Pancreas (tissue), 10 donors: ENCODE data around the gene TIMM22. TPM values are rescaled to one million over a fixed set of nuclear protein-coding genes. Genes with fewer than 3 reads are reported as not detected.
A peak's percentile ranks its signal among the peaks of the same experiment; 100 is the strongest.

Source experiments
- ATAC-seq, 4 donors: fragments of 200-7000 bp; cut with Tn5 transposase; one replicate each; pipeline versions ENCODE4 v1.8.0 to v1.9.1; 2020; ENCODE audit warnings: mild to moderate bottlenecking in 4 of 4, moderate library complexity in 4 of 4
- DNase-seq, 6 donors: peaks; one replicate each; pipeline ENCODE4 v3.0.0-alpha.2; 2020
- FAIRE-seq: peaks from 2 replicates; lab custom pipeline; 2012; peaks lifted over from hg19 to GRCh38; lab: Jason Lieb, UNC
- H3K27ac ChIP-seq, 4 donors: fragments of 200-600 bp; sonication (generic); 1 replicate in 3 of 4; 2 replicates in 1 of 4; pipeline versions ENCODE4 v1.5.0 to v1.8.0; 2020
- H3K27me3 ChIP-seq, 4 donors: fragments of 200-600 bp; one replicate each; pipeline ENCODE4 v1.8.0; 2021
- H3K36me3 ChIP-seq, 3 donors: fragments of 200-600 bp; sonication (generic) in 1 of 3; one replicate each; pipeline versions ENCODE4 v1.5.0 to v1.8.0; 2020 to 2021
- H3K4me1 ChIP-seq, 3 donors: fragments of 200-600 bp; one replicate each; pipeline ENCODE4 v1.8.0; 2021
- H3K4me3 ChIP-seq, 4 donors: fragments of 200-600 bp; sonication (generic) in 2 of 4; one replicate each; pipeline versions ENCODE4 v1.5.0 to v1.8.0; 2020 to 2021
- H3K9me3 ChIP-seq, 4 donors: fragments of 200-600 bp; one replicate each; pipeline ENCODE4 v1.8.0; 2021
- CTCF ChIP-seq, 4 donors: fragments of 200-600 bp; sonication (generic) in 3 of 4; IDR thresholded peaks; one replicate each; pipeline versions ENCODE4 v1.5.0 to v1.8.0; 2021; ENCODE audit warnings: antibody characterized with exemption in 4 of 4
- WGBS, 2 donors: extraction: QIAGEN DNeasy Blood & Tissue Kit; methylation state at CpG; one replicate each; pipeline ENCODE4 v1.1.7; 2013; 5-methylcytosine and 5-hydroxymethylcytosine counted together
- intact Hi-C, 3 donors: fragments of 100-400 bp; cut with DNase I; formaldehyde crosslinking; loops; one replicate each; pipeline versions ENCODE4 v1.11.1 to v1.14.2; 2022
- polyA plus RNA-seq, 2 donors: library from polyadenylated mRNA; stranded (reverse); fragments of 200-250 nt; gene quantifications; one replicate each; pipeline ENCODE4 v1.2.3, GENCODE V29; 2013
- total RNA-seq, 6 donors: library from RNA; stranded (reverse); fragmentation: NEBNext Ultra II Directional in 4 of 6; extraction: Animal tissue kit (Norgen Biotek cat#: 25700) in 4 of 6; gene quantifications; one replicate each; pipeline versions ENCODE4 v1.2.1 to v1.2.4, GENCODE V29; 2021 to 2023
- donor health status: healthy with polysubstance abuse.
- donor health status: DM: no; HTN: no; CAD: no; lungs with moderate emphysema.
- donor health status: DM: no; HTN: no; CAD: no.
- donor health status: control.
- donor health status: control.
- donor health status: Bipolar disorder and iron deficiency.
- donor health status: DM: yes; HTN: yes; CAD: no.
- donor health status: DM: no; HTN: no; CAD: no.
- donor health status: DM: no; HTN: no; CAD: no.
- donor health status: DM: yes; HTN: yes; CAD: no.

TIMM22 gene
- total and polyA plus RNA-seq, 8 donors: 3.1 to 6.5 (median 4.6) TPM

GRCh38 chr17:978103-979093 lies 18.5 kb upstream of the TIMM22 start:
- H3K27me3 ChIP-seq: no peaks in the 10 kb centered on the region
- no peaks in the 10 kb centered on the region for H3K36me3 ChIP-seq
- intact Hi-C loops: loop anchor here in 1 of 3 donors (5.0 kb wide), 1 partner anchor 96 kb away; no protein-coding TSS in a partner anchor
- FAIRE-seq: no peak
- ATAC-seq: peak; percentile 15 to 26 (median 20)
- H3K4me1 ChIP-seq: peaks cover 0 to 27% (median 2%) of the 10 kb centered on the region in 3 donors
- no peaks in the 10 kb centered on the region for H3K9me3 ChIP-seq
- H3K27ac ChIP-seq: peak overlapping the region in 3 of 4 donors; percentile 22 to 66 (median 36)
- DNase-seq: peak in 5 of 6 donors; percentile 35 to 87 (median 70)
- H3K4me3 ChIP-seq: peak overlapping the region; percentile 63 to 87 (median 71)
- no peak for TF ChIP-seq CTCF (IDR thresholded peaks at IDR 0.05)
- WGBS, 2 donors: 3% methylated on average over 40 to 72 of the region's 72 CpGs

DNA sequence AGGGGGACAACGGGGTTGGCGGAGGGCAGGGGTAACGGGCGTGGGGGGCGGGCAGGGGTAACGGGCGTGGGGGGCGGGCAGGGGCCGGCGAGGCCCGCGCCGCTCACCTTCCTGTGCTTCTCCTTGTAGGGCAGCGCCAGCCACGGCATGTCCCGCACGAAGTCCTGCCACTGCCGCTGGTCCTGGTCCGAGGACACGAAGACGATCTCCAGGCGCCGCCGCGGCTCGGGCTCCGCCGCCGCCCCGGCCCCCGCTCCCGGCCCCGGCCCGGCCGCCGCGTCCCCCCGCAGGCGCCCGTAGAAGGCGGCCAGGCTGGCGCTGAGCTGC lies 17.8 kb upstream of the TIMM22 start:
- peak overlapping the region; percentile 45 to 87 (median 72) for H3K4me3 ChIP-seq
- no peak for FAIRE-seq
- no peak for TF ChIP-seq CTCF (IDR thresholded peaks at IDR 0.05)
- peak; percentile 39 to 62 (median 46) for ATAC-seq
- no peaks in the 10 kb centered on the region for H3K36me3 ChIP-seq
- H3K9me3 ChIP-seq: no peaks in the 10 kb centered on the region
- 0 to 1% methylated on average over 18 to 42 of the region's 42 CpGs for WGBS, 2 donors
- intact Hi-C loops: loop anchor here in 1 of 3 donors (5.0 kb wide), 1 partner anchor 97 kb away; no protein-coding TSS in a partner anchor
- peak overlapping the region in 1 of 4 donors; percentile 61 for H3K27ac ChIP-seq
- no peaks in the 10 kb centered on the region for H3K27me3 ChIP-seq
- DNase-seq: peak in 2 of 6 donors; percentile 63 to 90
- H3K4me1 ChIP-seq: peaks cover 0 to 27% (median 2%) of the 10 kb centered on the region in 3 donors

GRCh38 chr17:979539-980405 lies 17.2 kb upstream of the TIMM22 start, which contains the start of gene NXN:
TSS of gene NXN (minus strand) at chr17:979776.
- no peak for FAIRE-seq
- Histone ChIP-seq H3K27me3 (no peaks in the 10 kb centered on the region), H3K27ac (peak within 1 kb of the TSS; percentile 68 to 85 (median 74)), H3K4me3 (peak within 1 kb of the TSS; percentile 69 to 87 (median 72)), H3K9me3 (no peaks in the 10 kb centered on the region), H3K36me3 (no peaks in the 10 kb centered on the region), H3K4me1 (peaks cover 0 to 27% (median 2%) of the 10 kb centered on the region in 3 donors)
- peak; percentile 76 to 100 (median 92) for DNase-seq
- peak; percentile 85 to 93 (median 89) for ATAC-seq
- 3 to 6% methylated on average over 49 to 94 of the region's 94 CpGs for WGBS, 2 donors
- no peak for TF ChIP-seq CTCF (IDR thresholded peaks at IDR 0.05)
- intact Hi-C loops: loop anchor here (5.0 to 10.0 kb wide), 3 partner anchors 97 to 185 kb away; no protein-coding TSS in a partner anchor

DNA sequence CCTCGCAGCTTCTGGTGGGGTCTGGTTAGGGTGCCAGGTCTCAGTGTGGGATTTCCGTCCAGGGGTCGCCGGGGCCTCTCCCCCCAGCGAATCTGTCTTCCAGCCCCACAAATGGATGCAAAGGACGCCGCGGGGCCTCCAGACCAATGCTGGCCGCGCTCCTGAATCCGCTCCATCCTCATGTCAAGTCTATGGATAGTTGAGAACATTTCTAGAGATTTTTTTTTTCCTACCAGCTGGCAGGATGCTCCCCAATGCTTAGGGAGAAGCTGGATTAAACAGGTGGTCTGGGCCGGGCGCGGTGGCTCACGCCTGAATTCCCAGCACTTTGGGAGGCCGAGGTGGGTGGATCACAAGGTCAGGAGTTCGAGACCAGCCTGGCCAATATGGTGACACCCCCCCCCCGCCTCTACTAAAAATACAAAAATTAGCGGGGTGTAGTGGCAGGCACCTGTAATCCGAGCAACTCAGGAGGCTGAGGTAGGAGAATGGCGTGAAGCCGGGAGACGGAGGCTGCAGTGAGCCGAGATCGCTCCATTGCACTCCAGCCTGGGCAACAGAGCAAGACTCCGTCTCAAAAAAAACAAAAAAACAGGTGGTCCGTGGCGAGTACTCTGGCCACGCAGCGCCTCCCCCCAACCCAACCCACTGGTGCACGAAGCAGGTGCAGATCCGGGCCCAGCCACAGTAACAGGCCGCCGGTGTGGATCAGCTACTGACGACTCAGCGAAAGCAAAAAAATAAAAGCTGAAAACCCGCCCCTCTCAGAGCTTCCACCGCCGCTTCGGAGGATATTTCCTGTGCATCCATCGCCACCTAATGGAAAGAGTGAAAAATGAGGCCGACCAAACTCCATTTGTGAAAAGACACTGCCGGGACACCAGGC lies 16.3 kb upstream of the TIMM22 start:
- no peaks in the 10 kb centered on the region for H3K27me3 ChIP-seq
- intact Hi-C loops: loop anchor here (5.0 to 10.0 kb wide), 2 partner anchors 183 to 186 kb away; no protein-coding TSS in a partner anchor

More for the DNA sequence above, 16.3 kb upstream of the TIMM22 start:
- 34 to 37% methylated on average over 42 to 43 of the region's 43 CpGs for WGBS, 2 donors
- peak overlapping the region; percentile 68 to 85 (median 74) for H3K27ac ChIP-seq
- peak overlapping the region in 2 of 4 donors; percentile 73 to 87 for H3K4me3 ChIP-seq
- H3K36me3 ChIP-seq: no peaks in the 10 kb centered on the region
- ATAC-seq (peak; percentile 70 to 85 (median 76)), FAIRE-seq (peak; percentile 79), DNase-seq (peak; percentile 76 to 88 (median 81))
- peak; percentile 14 to 59 (median 50) for TF ChIP-seq CTCF (IDR thresholded peaks at IDR 0.05)
- H3K9me3 ChIP-seq: no peaks in the 10 kb centered on the region
- peaks cover 0 to 19% (median 2%) of the 10 kb centered on the region in 3 donors for H3K4me1 ChIP-seq
